VCaP (cell line): ENCODE data around the gene EFNA5.

ENCODE experiments used
- H3K27ac ChIP-seq: fragments of 450-650 bp; 2 replicates; pipeline ENCODE4 v1.5.1; 2017
- CTCF ChIP-seq: fragments of 450-650 bp; conservative IDR thresholded peaks from 2 replicates; pipeline ENCODE4 v1.5.1; 2017; ENCODE audit warnings: mild to moderate bottlenecking, moderate library complexity

The EFNA5 gene

GRCh38 chr5:107610798-107611197, 59.9 kb downstream of the EFNA5 start:
- H3K27ac ChIP-seq: no peak overlapping the region
- no peak for TF ChIP-seq CTCF

- peak overlapping the region; percentile 47 for H3K27ac ChIP-seq
- no peak for TF ChIP-seq CTCF
Measured at GRCh38 chr5:107607671-107608345, 62.9 kb downstream of the EFNA5 start.

GRCh38 chr5:107607196-107607595, 63.5 kb downstream of the EFNA5 start:
- TF ChIP-seq CTCF: no peak
- peak overlapping the region; percentile 47 for H3K27ac ChIP-seq

GRCh38 chr5:107605596-107606125, 65.1 kb downstream of the EFNA5 start:
- H3K27ac ChIP-seq: no peak overlapping the region
- no peak for TF ChIP-seq CTCF

GRCh38 chr5:107604990-107605389, 65.7 kb downstream of the EFNA5 start:
- TF ChIP-seq CTCF: no peak
- no peak overlapping the region for H3K27ac ChIP-seq

- no peak for TF ChIP-seq CTCF
Measured at GRCh38 chr5:107604146-107604910, 66.4 kb downstream of the EFNA5 start.

GRCh38 chr5:107603349-107603748, 67.4 kb downstream of the EFNA5 start:
- no peak overlapping the region for H3K27ac ChIP-seq
- no peak for TF ChIP-seq CTCF

More at GRCh38 chr5:107604146-107604910, 66.4 kb downstream of the EFNA5 start:
- H3K27ac ChIP-seq: no peak overlapping the region
